Gastroesophageal sphincter (tissue), 4 donors: ENCODE measurements around the gene LYRM4. TPM values are rescaled to one million over a fixed set of nuclear protein-coding genes. Genes with fewer than 3 reads are reported as not detected.

Experiments
- ATAC-seq: fragments of 150-250 bp; one replicate; pipeline ENCODE4 v1.9.1; 2016; ENCODE audit warnings: mild to moderate bottlenecking, moderate library complexity
- H3K27ac ChIP-seq, 4 donors: fragments of 200-600 bp; sonication (generic) in 3 of 4; 1 replicate in 3 of 4; 2 replicates in 1 of 4; pipeline ENCODE4 v1.5.1; 2016 to 2019
- H3K27me3 ChIP-seq: fragments of 200-600 bp; sonication (generic); one replicate; pipeline ENCODE4 v1.5.1; 2019
- H3K36me3 ChIP-seq, 2 donors: fragments of 200-600 bp; sonication (generic); one replicate each; pipeline ENCODE4 v1.5.1; 2019; ENCODE audit warnings: control low read depth in 1 of 2
- H3K4me1 ChIP-seq, 3 donors: fragments of 200-600 bp; sonication (generic); 1 replicate in 2 of 3; 2 replicates in 1 of 3; pipeline ENCODE4 v1.5.1; 2016 to 2019; ENCODE audit warnings: control low read depth in 2 of 3
- H3K4me3 ChIP-seq, 2 donors: fragments of 200-600 bp; sonication (generic); one replicate each; pipeline ENCODE4 v1.5.1; 2019; ENCODE audit warnings: mild to moderate bottlenecking in 1 of 2, moderate library complexity in 1 of 2
- H3K9me3 ChIP-seq, 3 donors: fragments of 200-600 bp; sonication (generic); one replicate each; pipeline ENCODE4 v1.5.1; 2017 to 2019; ENCODE audit warnings: control low read depth in 2 of 3
- CTCF ChIP-seq, 4 experiments: fragments of 200-600 bp in 2 of 4; fragments of 450-650 bp in 2 of 4; sonication (generic) in 1 of 4; IDR thresholded peaks; one replicate each; pipeline ENCODE4 v1.5.1; 2017 to 2019; ENCODE audit warnings: antibody characterized with exemption in 4 of 4, mild to moderate bottlenecking in 2 of 4, moderate library complexity in 2 of 4
- EP300 ChIP-seq: sonication (generic); formaldehyde crosslinking; IDR thresholded peaks from one replicate; pipeline ENCODE4 v1.6.1; 2017; ENCODE audit warnings: antibody characterized with exemption, mild to moderate bottlenecking
- POLR2A ChIP-seq, 2 donors: fragments of 450-650 bp; IDR thresholded peaks; one replicate each; pipeline ENCODE4 v1.6.1; 2017; ENCODE audit warnings: antibody characterized with exemption in 2 of 2, mild to moderate bottlenecking in 2 of 2, moderate library complexity in 1 of 2
- POLR2AphosphoS5 ChIP-seq: sonication (generic); formaldehyde crosslinking; IDR thresholded peaks from one replicate; pipeline ENCODE4 v1.6.1; 2017; ENCODE audit warnings: antibody characterized with exemption
- WGBS, 2 donors: methylation state at CpG; one replicate each; pipeline ENCODE4 v1.1.5; 2018; ENCODE audit warnings: low coverage in 1 of 2; 5-methylcytosine and 5-hydroxymethylcytosine counted together
- total RNA-seq, 4 donors: library from RNA; depleted of rRNA; stranded (reverse); fragments of >200 nt; gene quantifications; one replicate each; pipeline ENCODE4 v1.1.0, GENCODE V29; 2016

The LYRM4 gene
- total RNA-seq, 4 donors from 2014 or later, result 16.4 to 27.9 (median 20.5) TPM

GRCh38 chr6:5093231-5094015, 167.3 kb downstream of the LYRM4 start:
- WGBS, 2 donors, result 77 to 92% methylated on average over 2 to 4 of the region's 7 CpGs
- H3K27ac ChIP-seq, result no peak overlapping the region
- H3K36me3 ChIP-seq, result no peaks in the 10 kb centered on the region
- H3K4me3 ChIP-seq, result no peak overlapping the region
- no peaks in the 10 kb centered on the region for H3K9me3 ChIP-seq
- no peaks in the 10 kb centered on the region for H3K27me3 ChIP-seq
- no peaks in the 10 kb centered on the region for H3K4me1 ChIP-seq
- TF ChIP-seq CTCF (IDR thresholded peaks at IDR 0.05) (no peak), EP300 (no peak), POLR2A (IDR thresholded peaks at IDR 0.05) (no peak), POLR2AphosphoS5 (no peak)
- ATAC-seq, result no peak

GRCh38 chr6:5091210-5092069, 169.3 kb downstream of the LYRM4 start:
- Histone ChIP-seq H3K4me3 (no peak overlapping the region), H3K27me3 (no peaks in the 10 kb centered on the region), H3K27ac (no peak overlapping the region), H3K4me1 (peaks cover 0 to 16% (median under 1%) of the 10 kb centered on the region in 3 donors), H3K36me3 (no peaks in the 10 kb centered on the region), H3K9me3 (no peaks in the 10 kb centered on the region)
- TF ChIP-seq EP300 (no peak), POLR2A (IDR thresholded peaks at IDR 0.05) (no peak)
- ATAC-seq, result no peak
- 88 to 91% methylated on average over 5 to 10 of the region's 10 CpGs for WGBS, 2 donors

GRCh38 chr6:5090603-5091002, 170.1 kb downstream of the LYRM4 start:
- WGBS, 2 donors, result 40 to 74% methylated on average over 1 to 4 of the region's 7 CpGs
- TF ChIP-seq CTCF (IDR thresholded peaks at IDR 0.05), result no peak
- TF ChIP-seq EP300, result no peak
- no peak for TF ChIP-seq POLR2A (IDR thresholded peaks at IDR 0.05)
- no peak for TF ChIP-seq POLR2AphosphoS5
- ATAC-seq, result no peak

GRCh38 chr6:5089481-5090438, 171.0 kb downstream of the LYRM4 start:
- H3K27ac ChIP-seq, result no peak overlapping the region

More at GRCh38 chr6:5090603-5091002, 170.1 kb downstream of the LYRM4 start:
- Histone ChIP-seq H3K27ac (no peak overlapping the region), H3K4me3 (no peak overlapping the region), H3K27me3 (no peaks in the 10 kb centered on the region), H3K4me1 (peaks cover 0 to 25% (median 4%) of the 10 kb centered on the region in 3 donors), H3K9me3 (no peaks in the 10 kb centered on the region), H3K36me3 (no peaks in the 10 kb centered on the region)

More at GRCh38 chr6:5089481-5090438, 171.0 kb downstream of the LYRM4 start:
- Histone ChIP-seq H3K4me3 (no peak overlapping the region), H3K36me3 (no peaks in the 10 kb centered on the region), H3K27me3 (no peaks in the 10 kb centered on the region), H3K4me1 (peaks cover 0 to 26% (median 4%) of the 10 kb centered on the region in 3 donors), H3K9me3 (no peaks in the 10 kb centered on the region)
- 72 to 81% methylated on average over 3 to 5 of the region's 5 CpGs for WGBS, 2 donors
- no peak for TF ChIP-seq CTCF (IDR thresholded peaks at IDR 0.05)
- TF ChIP-seq POLR2AphosphoS5, result no peak
- no peak for TF ChIP-seq EP300
- TF ChIP-seq POLR2A (IDR thresholded peaks at IDR 0.05), result no peak
- no peak for ATAC-seq
